H1 (cell line): ENCODE data around the gene PCSK4. TPM values are rescaled to one million over a fixed set of nuclear protein-coding genes. Genes with fewer than 3 reads are reported as not detected.

ENCODE experiments used
- CTCF ChIA-PET: fragments of 300-600 bp; sonication (Branson Sonifier 250); formaldehyde crosslinking; loops from one replicate; lab custom pipeline; 2021; ENCODE audit not compliant: partially characterized antibody; lab: Charles Lee
- POLR2A ChIA-PET: fragments of 300-600 bp; sonication (Branson Sonifier 250); formaldehyde crosslinking; loops from one replicate; lab custom pipeline; 2021; ENCODE audit warnings: inconsistent platforms; ENCODE audit not compliant: partially characterized antibody; lab: Charles Lee
- DNase-seq, 2 experiments: peaks; one replicate each; pipeline versions ENCODE4 v3.0.0 to v3.0.0-alpha.2; 2010 to 2022; ENCODE audit warnings: low spot score in 2 of 2, low read depth in 1 of 2, mixed read lengths in 1 of 2
- FAIRE-seq: peaks from 2 replicates; lab custom pipeline; 2011; peaks lifted over from hg19 to GRCh38; lab: Jason Lieb, UNC
- H2AFZ ChIP-seq: 2 replicates; pipeline ENCODE4 v1.8.1; 2012; ENCODE audit warnings: low read length, inconsistent platforms
- H2AK5ac ChIP-seq: 2 replicates; pipeline ENCODE4 v1.6.1; 2013; ENCODE audit warnings: low read depth, low read length
- H2BK120ac ChIP-seq: replicated peaks from 2 replicates; pipeline ENCODE3; 2013; ENCODE audit warnings: low read depth, low read length, inconsistent platforms
- H2BK12ac ChIP-seq: 2 replicates; pipeline ENCODE4 v1.6.1; 2013; ENCODE audit warnings: low read depth, low read length
- H2BK15ac ChIP-seq: 2 replicates; pipeline ENCODE4 v1.6.1; 2013; ENCODE audit warnings: low read length
- H2BK20ac ChIP-seq: 2 replicates; pipeline ENCODE4 v1.6.1; 2013; ENCODE audit warnings: low read length
- H2BK5ac ChIP-seq: 2 replicates; pipeline ENCODE4 v1.6.1; 2013; ENCODE audit warnings: low read depth, low read length
- H3K14ac ChIP-seq: 2 replicates; pipeline ENCODE4 v1.6.1; 2013; ENCODE audit warnings: inconsistent platforms; ENCODE audit not compliant: insufficient read length
- H3K18ac ChIP-seq: 2 replicates; pipeline ENCODE4 v1.6.1; 2013; ENCODE audit warnings: low read length; ENCODE audit errors: extremely low read depth
- H3K23ac ChIP-seq: 2 replicates; pipeline ENCODE4 v1.6.1; 2013; ENCODE audit warnings: inconsistent platforms; ENCODE audit not compliant: insufficient read length
- H3K23me2 ChIP-seq: 2 replicates; pipeline ENCODE4 v1.6.1; 2013; ENCODE audit warnings: low read depth, low read length
- H3K27ac ChIP-seq: 2 replicates; pipeline ENCODE4 v1.6.1; 2011; ENCODE audit warnings: low read depth, low read length, inconsistent platforms
- H3K27me3 ChIP-seq, 4 experiments: replicated peaks in 1 of 4; 1 replicate in 1 of 4; 2 replicates in 3 of 4; pipeline versions ENCODE4 v1.6.1 to v1.8.1; 2011 to 2013; ENCODE audit warnings: low read length in 3 of 4, mild to moderate bottlenecking in 3 of 4, inconsistent platforms in 2 of 4, mixed read lengths in 2 of 4, moderate library complexity in 1 of 4; ENCODE audit not compliant: control insufficient read depth in 3 of 4, insufficient read depth in 3 of 4; ENCODE audit errors: extremely low read depth in 1 of 4
- H3K36me3 ChIP-seq, 4 experiments: 2 replicates each; pipeline versions ENCODE4 v1.6.1 to v1.8.1; 2011 to 2013; ENCODE audit warnings: mild to moderate bottlenecking in 4 of 4, low read length in 3 of 4, moderate library complexity in 2 of 4, control low read depth in 1 of 4, inconsistent platforms in 1 of 4; ENCODE audit not compliant: insufficient read depth in 4 of 4, control insufficient read depth in 2 of 4
- H3K4ac ChIP-seq: replicated peaks from 2 replicates; pipeline ENCODE3; 2013; ENCODE audit warnings: low read length, low read depth, mixed read lengths, inconsistent platforms; ENCODE audit not compliant: insufficient read length
- H3K4me1 ChIP-seq, 4 experiments: replicated peaks in 1 of 4; 1 replicate in 1 of 4; 2 replicates in 3 of 4; pipeline versions ENCODE4 v1.6.1 to v1.8.1; 2011 to 2013; ENCODE audit warnings: low read length in 3 of 4, inconsistent platforms in 2 of 4, mixed read lengths in 1 of 4; ENCODE audit not compliant: insufficient read depth in 4 of 4, control insufficient read depth in 3 of 4
- H3K4me2 ChIP-seq, 2 experiments: 2 replicates each; pipeline versions ENCODE4 v1.6.1 to v1.8.1; 2011 to 2013; ENCODE audit warnings: low read depth in 2 of 2, low read length in 2 of 2, control low read depth in 1 of 2, inconsistent platforms in 1 of 2, mild to moderate bottlenecking in 1 of 2; ENCODE audit not compliant: insufficient read depth in 1 of 2
- H3K4me3 ChIP-seq, 4 experiments: fragments of 200-600, 300-600 bp in 1 of 4; sonication (generic), shearing (Covaris generic), sonication (Bioruptor Twin) in 1 of 4; 2 replicates each; pipeline versions ENCODE4 v1.5.1 to v1.8.1; 2011 to 2016; ENCODE audit warnings: low read length in 4 of 4, low read depth in 3 of 4, control low read depth in 2 of 4, inconsistent platforms in 2 of 4, mild to moderate bottlenecking in 2 of 4, mixed read lengths in 1 of 4, moderate library complexity in 1 of 4; ENCODE audit not compliant: insufficient read depth in 2 of 4; ENCODE audit errors: extremely low read depth in 1 of 4
- H3K56ac ChIP-seq: replicated peaks from 2 replicates; pipeline ENCODE3; 2013; ENCODE audit warnings: low read depth, mild to moderate bottlenecking, mixed read lengths, low read length, inconsistent platforms; ENCODE audit not compliant: insufficient read length
- H3K79me1 ChIP-seq: 2 replicates; pipeline ENCODE4 v1.6.1; 2013; ENCODE audit warnings: low read depth, low read length, control low read depth
- H3K79me2 ChIP-seq, 2 experiments: 2 replicates each; pipeline versions ENCODE4 v1.6.1 to v1.8.1; 2012 to 2013; ENCODE audit warnings: low read length in 2 of 2, mild to moderate bottlenecking in 2 of 2, inconsistent platforms in 1 of 2; ENCODE audit not compliant: insufficient read depth in 2 of 2, control insufficient read depth in 1 of 2
- H3K9ac ChIP-seq, 4 experiments: replicated peaks in 1 of 4; 1 replicate in 1 of 4; 2 replicates in 3 of 4; pipeline versions ENCODE4 v1.6.1 to v1.8.1; 2011 to 2013; ENCODE audit warnings: low read depth in 3 of 4, low read length in 3 of 4, control low read depth in 2 of 4, mild to moderate bottlenecking in 2 of 4, moderate library complexity in 2 of 4, inconsistent platforms in 1 of 4; ENCODE audit errors: extremely low read depth in 1 of 4
- H3K9me3 ChIP-seq, 2 experiments: 2 replicates each; pipeline versions ENCODE4 v1.6.1 to v1.8.1; 2012 to 2013; ENCODE audit warnings: mild to moderate bottlenecking in 2 of 2, moderate library complexity in 2 of 2, control low read depth in 1 of 2, inconsistent platforms in 1 of 2, low read depth in 1 of 2, low read length in 1 of 2, mixed read lengths in 1 of 2; ENCODE audit not compliant: insufficient read depth in 2 of 2
- H4K20me1 ChIP-seq, 2 experiments: replicated peaks in 1 of 2; 2 replicates each; pipeline versions ENCODE3 to v1.8.1; 2011 to 2013; ENCODE audit warnings: inconsistent platforms in 2 of 2, low read length in 2 of 2, mild to moderate bottlenecking in 1 of 2; ENCODE audit not compliant: insufficient read depth in 2 of 2, control insufficient read depth in 1 of 2
- H4K5ac ChIP-seq: 2 replicates; pipeline ENCODE4 v1.6.1; 2013; ENCODE audit warnings: low read length, low read depth, mixed read lengths, inconsistent platforms; ENCODE audit not compliant: insufficient read length
- H4K8ac ChIP-seq: 2 replicates; pipeline ENCODE4 v1.8.0; 2013; ENCODE audit warnings: mild to moderate bottlenecking, moderate library complexity, low read length, inconsistent platforms; ENCODE audit not compliant: insufficient read depth; ENCODE audit errors: extremely low read depth
- H4K91ac ChIP-seq: replicated peaks from 2 replicates; pipeline ENCODE3; 2013; ENCODE audit warnings: low read length, mixed read lengths, inconsistent platforms; ENCODE audit not compliant: insufficient read length
- EGR1 ChIP-seq: IDR thresholded peaks from 2 replicates; pipeline ENCODE4 v1.6.1; 2011; ENCODE audit warnings: low read depth, low read length, borderline replicate concordance
- MAX ChIP-seq: IDR thresholded peaks from 2 replicates; pipeline ENCODE4 v1.6.1; 2012; ENCODE audit warnings: inconsistent platforms
- POLR2A ChIP-seq, 2 experiments: IDR thresholded peaks; 1 replicate in 1 of 2; 2 replicates in 1 of 2; pipeline ENCODE4 v1.6.1; 2011; ENCODE audit warnings: low read depth in 2 of 2, low read length in 2 of 2, mild to moderate bottlenecking in 2 of 2; ENCODE audit errors: control extremely low read depth in 1 of 2
- RXRA ChIP-seq: IDR thresholded peaks from 2 replicates; pipeline ENCODE4 v1.6.1; 2011; ENCODE audit warnings: low read depth, mild to moderate bottlenecking, low read length, moderate library complexity; ENCODE audit not compliant: insufficient read depth
- SIRT6 ChIP-seq: IDR thresholded peaks from one replicate; pipeline ENCODE4 v1.7.1; 2012; ENCODE audit warnings: low read length, inconsistent platforms
- SP1 ChIP-seq: IDR thresholded peaks from 2 replicates; pipeline ENCODE4 v1.6.1; 2011; ENCODE audit warnings: low read depth, low read length
- TAF1 ChIP-seq: IDR thresholded peaks from 2 replicates; pipeline ENCODE4 v1.6.1; 2011; ENCODE audit warnings: mild to moderate bottlenecking, low read depth, low read length
- WGBS, 2 experiments: shearing (Covaris generic) in 1 of 2; methylation state at CpG; one replicate each; pipeline versions ENCODE4 v1.1.6 to v1.1.7; 2013 to 2015; ENCODE audit warnings: low lambda C conversion rate in 2 of 2, mixed read lengths in 2 of 2, inconsistent platforms in 1 of 2, low coverage in 1 of 2, missing lambda C conversion rate in 1 of 2; ENCODE audit not compliant: insufficient replicate concordance in 2 of 2, insufficient coverage in 1 of 2, insufficient read length in 1 of 2; ENCODE audit errors: extremely low coverage in 1 of 2, missing lambda C conversion rate in 1 of 2; 5-methylcytosine and 5-hydroxymethylcytosine counted together
- polyA plus RNA-seq, 7 experiments: library from polyadenylated mRNA; depleted of rRNA in 3 of 7; stranded (reverse) in 5 of 7; unstranded in 2 of 7; fragments of >200 nt in 5 of 7; fragments of 200-250 nt in 2 of 7; gene quantifications; 1 replicate in 5 of 7; 2 replicates in 1 of 7; 4 replicates in 1 of 7; pipeline versions ENCODE4 v1.2.1 to v1.2.3, GENCODE V29; 2011 to 2013; ENCODE audit warnings: missing spikeins in 2 of 7, mixed read lengths in 2 of 7
- total RNA-seq: library from RNA; stranded (reverse); fragmentation: NEBNext Ultra II Directional; extraction: Animal tissue kit (Norgen Biotek cat#: 25700); gene quantifications from 2 replicates; pipeline ENCODE4 v1.2.1, GENCODE V29; 2021

Gene PCSK4
- total and polyA plus RNA-seq, 2 of the 8 experiments (the other 6 are each of a cell fraction or from before 2014, with no cell fraction given): 9.8 to 10.7 TPM

DNA sequence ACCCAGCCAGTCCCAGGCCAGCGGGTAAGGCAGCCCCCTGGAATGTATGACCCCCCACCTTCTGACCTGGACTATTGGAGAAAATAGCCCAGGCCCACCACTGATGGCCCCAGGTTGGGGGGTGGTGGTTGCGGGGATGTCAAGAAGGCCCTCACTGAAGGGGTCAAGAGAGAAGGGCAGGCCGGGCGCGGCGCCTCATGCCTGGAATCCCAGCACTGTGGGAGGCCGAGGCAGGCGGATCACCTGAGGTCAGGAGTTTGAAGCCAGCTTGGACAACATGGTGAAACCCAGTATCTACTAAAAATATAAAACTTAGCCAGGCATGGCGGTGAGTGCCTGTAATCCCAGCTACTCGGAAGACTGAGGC, 24.1 kb upstream of the PCSK4 start:
- H3K36me3 ChIP-seq: no peaks in the 10 kb centered on the region
- H2AFZ ChIP-seq: no peak overlapping the region
- no peak for TF ChIP-seq RXRA
- no peak for TF ChIP-seq SP1
- TF ChIP-seq MAX: no peak
- TF ChIP-seq POLR2A (IDR thresholded peaks at IDR 0.05; ENCODE audit: control extremely low read depth in 1 of 2, low read depth in 2 of 2, low read length in 2 of 2): no peak
- no peak for TF ChIP-seq TAF1
- no peak for TF ChIP-seq EGR1
- TF ChIP-seq SIRT6: no peak
- no peak overlapping the region for H4K91ac ChIP-seq
- no peak overlapping the region for H2BK12ac ChIP-seq
- no peak for FAIRE-seq
- H3K23ac ChIP-seq: no peak overlapping the region
- H3K4me3 ChIP-seq: no peak overlapping the region
- H4K8ac ChIP-seq: no peak overlapping the region
- ChIA-PET CTCF (interaction anchor here (0.9 to 2.2 kb wide), 5 partner anchors 9 to 40 kb away, joined by 3 to 6 read pairs (median 4); partner anchors contain the start of gene PLK5), POLR2A (interaction anchor here (0.5 to 1.6 kb wide), 2 partner anchors 28 to 231 kb away, joined by 3 read pairs; no protein-coding TSS in a partner anchor)
- WGBS, 2 experiments: 77% methylated on average over 10 of the region's 10 CpGs; no CpG with 5 or more reads in 1 of the 2 experiments
- no peak overlapping the region for H4K5ac ChIP-seq
- H3K18ac ChIP-seq: no peak overlapping the region
- no peak overlapping the region for H3K4me2 ChIP-seq
- H3K4me1 ChIP-seq: no peaks in the 10 kb centered on the region; a peak in 1 of 7 replicates
- H3K27ac ChIP-seq: no peak overlapping the region
- H3K23me2 ChIP-seq: no peaks in the 10 kb centered on the region; the same call in 1 of the 2 replicates
- H3K14ac ChIP-seq: no peak overlapping the region
- peaks cover 0 to 6% of the 10 kb centered on the region in 2 experiments for H4K20me1 ChIP-seq
- no peaks in the 10 kb centered on the region for H3K79me2 ChIP-seq
- no peaks in the 10 kb centered on the region for H3K9me3 ChIP-seq
- H2BK120ac ChIP-seq: no peak overlapping the region
- H3K27me3 ChIP-seq: peaks cover 0 to 10% (median 6%) of the 10 kb centered on the region in 4 experiments; a peak in 5 of 7 replicates
- no peak overlapping the region for H3K4ac ChIP-seq
- no peak overlapping the region for H3K56ac ChIP-seq
- no peak overlapping the region for H2BK5ac ChIP-seq
- no peak for DNase-seq
- H2BK15ac ChIP-seq: peak overlapping the region; percentile 29; the same call in 1 of the 2 replicates
- no peaks in the 10 kb centered on the region for H3K79me1 ChIP-seq
- no peak overlapping the region for H3K9ac ChIP-seq
- no peak overlapping the region for H2AK5ac ChIP-seq
- no peak overlapping the region for H2BK20ac ChIP-seq
